ENCODE data around the gene NAT9.

- TF ChIP-seq, protein P1, sequence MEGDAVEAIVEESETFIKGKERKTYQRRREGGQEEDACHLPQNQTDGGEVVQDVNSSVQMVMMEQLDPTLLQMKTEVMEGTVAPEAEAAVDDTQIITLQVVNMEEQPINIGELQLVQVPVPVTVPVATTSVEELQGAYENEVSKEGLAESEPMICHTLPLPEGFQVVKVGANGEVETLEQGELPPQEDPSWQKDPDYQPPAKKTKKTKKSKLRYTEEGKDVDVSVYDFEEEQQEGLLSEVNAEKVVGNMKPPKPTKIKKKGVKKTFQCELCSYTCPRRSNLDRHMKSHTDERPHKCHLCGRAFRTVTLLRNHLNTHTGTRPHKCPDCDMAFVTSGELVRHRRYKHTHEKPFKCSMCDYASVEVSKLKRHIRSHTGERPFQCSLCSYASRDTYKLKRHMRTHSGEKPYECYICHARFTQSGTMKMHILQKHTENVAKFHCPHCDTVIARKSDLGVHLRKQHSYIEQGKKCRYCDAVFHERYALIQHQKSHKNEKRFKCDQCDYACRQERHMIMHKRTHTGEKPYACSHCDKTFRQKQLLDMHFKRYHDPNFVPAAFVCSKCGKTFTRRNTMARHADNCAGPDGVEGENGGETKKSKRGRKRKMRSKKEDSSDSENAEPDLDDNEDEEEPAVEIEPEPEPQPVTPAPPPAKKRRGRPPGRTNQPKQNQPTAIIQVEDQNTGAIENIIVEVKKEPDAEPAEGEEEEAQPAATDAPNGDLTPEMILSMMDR (tag by site-specific recombination; IDR thresholded peaks at IDR 0.05): no peak
- TF ChIP-seq ZNF510 (tag by site-specific recombination; IDR thresholded peaks at IDR 0.05; ENCODE audit: insufficient replicate concordance) (no peak), ZNF239 (tag by site-specific recombination; IDR thresholded peaks at IDR 0.05) (no peak), KLF1 (tag by site-specific recombination; IDR thresholded peaks at IDR 0.05) (no peak), ZNF221 (tag by site-specific recombination; IDR thresholded peaks at IDR 0.05; ENCODE audit: borderline replicate concordance) (no peak), ZNF324 (tag by site-specific recombination; IDR thresholded peaks at IDR 0.05) (no peak), ZNF362 (tag by site-specific recombination; IDR thresholded peaks at IDR 0.05) (no peak), ZBTB8A (tag by site-specific recombination; IDR thresholded peaks at IDR 0.05) (no peak), ZNF830 (tag by site-specific recombination; IDR thresholded peaks at IDR 0.05; ENCODE audit: low read depth) (no peak), ZNF404 (tag by site-specific recombination; IDR thresholded peaks at IDR 0.05) (no peak), RBAK (tag by site-specific recombination; IDR thresholded peaks at IDR 0.05) (no peak)
Observed at GRCh38 chr17:74779501-74779900, 3.4 kb upstream of the NAT9 start.
